ENCODE data around the gene PIK3CG.
"Not testable (repeated sequence)": the region's sequence is repeated elsewhere in the genome, so short reads cannot be mapped to it uniquely, and the experiment has no call there.

The PIK3CG gene

DNA sequence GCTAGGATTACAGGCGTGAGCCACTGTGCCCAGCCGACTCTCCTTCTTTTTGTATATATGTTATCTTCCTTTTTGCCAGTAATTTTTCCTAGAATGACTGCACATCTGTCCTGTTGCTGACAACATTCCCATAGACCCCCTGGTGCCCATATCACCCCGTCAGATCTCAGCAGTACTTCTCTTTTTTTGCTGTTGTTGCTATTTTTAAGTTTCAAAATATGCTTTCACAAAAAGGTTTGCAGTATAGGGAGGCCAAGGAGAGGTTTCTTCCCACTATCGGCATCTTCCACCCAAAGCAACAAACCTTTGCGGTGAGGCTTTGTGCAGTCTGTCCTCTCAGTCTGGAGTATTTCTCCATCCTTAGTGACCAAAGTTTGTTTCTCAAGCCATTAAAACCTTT is 23.1 kb downstream of the PIK3CG start:
- DNase-seq: no peak

DNA sequence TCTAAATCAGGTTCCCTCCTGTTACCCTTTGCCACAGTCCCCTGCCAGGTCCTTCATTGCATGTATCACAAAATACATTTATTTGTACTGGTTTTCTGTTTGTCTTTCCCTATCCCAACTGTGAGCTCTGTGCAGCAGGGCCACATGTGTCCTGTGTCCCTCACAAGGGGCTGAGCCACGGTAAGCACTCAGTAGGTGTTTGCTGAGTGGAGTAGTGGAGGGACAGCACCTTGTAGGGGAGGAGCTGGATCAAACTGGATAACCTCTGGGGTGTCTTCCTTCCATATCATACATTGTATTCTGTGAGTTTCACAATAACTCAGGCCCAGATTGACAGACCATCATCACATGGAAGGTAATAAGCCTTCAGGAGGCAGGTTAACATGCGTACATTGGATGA is 25.9 kb downstream of the PIK3CG start:
- DNase-seq: no peak

DNA sequence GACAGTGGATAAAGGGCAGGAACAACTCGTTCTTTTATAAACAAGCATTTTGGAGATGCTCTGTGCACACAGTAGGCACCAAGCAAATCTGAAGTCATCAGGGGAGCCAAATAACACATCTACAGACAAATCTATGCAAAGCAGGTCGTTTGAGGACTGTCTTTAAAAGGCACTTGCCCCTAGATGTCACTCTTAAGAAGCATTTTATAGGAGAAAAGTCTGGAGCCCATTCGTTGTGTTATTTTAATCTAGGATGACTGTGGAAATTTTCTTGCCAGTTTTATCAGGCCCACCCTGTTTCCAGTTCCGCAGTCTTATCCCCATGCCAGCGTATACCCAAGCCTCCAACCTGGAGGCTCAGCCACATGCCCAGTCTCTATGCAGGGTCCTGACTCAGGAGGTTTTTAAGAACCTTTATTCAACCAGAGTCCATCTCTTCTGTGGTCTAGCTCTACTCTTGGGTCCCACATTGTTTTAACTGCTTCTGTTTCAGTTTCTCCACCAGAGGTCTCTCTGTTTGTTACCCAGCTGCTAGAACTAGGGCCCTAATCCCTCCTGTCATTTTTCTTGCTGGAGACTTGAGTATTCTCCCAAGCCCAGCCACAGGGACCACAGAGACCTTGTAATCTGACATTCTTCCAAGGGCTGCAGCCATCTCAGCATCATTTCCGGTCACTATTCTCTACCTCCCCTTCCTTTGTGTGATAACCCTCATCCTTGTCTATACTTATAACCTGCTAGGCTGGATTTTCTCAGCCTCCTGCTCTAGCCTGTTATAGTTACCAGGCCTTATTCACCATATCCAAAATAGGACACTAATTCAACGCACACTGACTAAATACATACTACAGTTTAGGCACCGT is 26.7 kb downstream of the PIK3CG start:
- DNase-seq: no peak

- no peak for DNase-seq
Observed at GRCh38 chr7:106893591-106893990, 28.5 kb downstream of the PIK3CG start.

GRCh38 chr7:106895246-106895864 is 30.3 kb downstream of the PIK3CG start:
- peak; percentile 7 for DNase-seq

DNA sequence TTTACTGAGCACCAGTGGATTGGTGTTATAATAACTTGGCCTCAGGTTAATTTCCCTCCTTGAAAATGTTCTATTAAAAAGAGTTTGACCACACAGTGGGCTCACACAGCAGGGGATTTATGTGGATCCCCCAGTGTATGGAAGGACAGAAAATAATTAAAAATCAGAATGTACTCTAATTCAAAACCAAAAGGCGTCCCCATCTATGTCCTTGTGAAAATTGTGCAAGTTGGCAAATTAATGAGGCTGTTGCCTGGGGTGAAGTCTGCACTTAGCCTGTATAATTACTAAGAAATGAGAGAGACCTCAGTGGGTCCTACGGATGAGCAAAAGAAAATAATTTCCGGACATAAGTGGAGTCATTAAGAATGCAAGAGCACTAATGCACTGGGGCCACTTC is 31.1 kb downstream of the PIK3CG start:
- DNase-seq: no peak

DNA sequence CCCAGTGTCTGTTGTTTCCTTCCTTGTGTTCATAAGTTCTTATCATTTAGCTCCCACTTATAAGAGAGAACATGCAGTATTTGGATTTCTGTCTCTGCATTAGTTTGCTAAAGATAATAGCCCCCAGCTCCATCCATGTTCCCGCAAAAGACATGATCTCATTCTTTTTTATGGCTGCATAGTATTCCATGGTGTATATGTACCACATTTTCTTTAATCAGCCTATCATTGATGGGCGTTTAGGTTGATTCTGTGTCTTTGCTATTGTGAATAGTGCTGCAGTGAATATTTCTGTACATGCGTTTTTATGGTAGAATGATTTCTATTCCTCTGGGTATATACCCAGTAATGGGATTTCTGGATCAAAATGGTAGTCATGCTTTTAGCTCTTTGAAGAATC is 32.5 kb downstream of the PIK3CG start:
- DNase-seq: not testable (repeated sequence)

DNA sequence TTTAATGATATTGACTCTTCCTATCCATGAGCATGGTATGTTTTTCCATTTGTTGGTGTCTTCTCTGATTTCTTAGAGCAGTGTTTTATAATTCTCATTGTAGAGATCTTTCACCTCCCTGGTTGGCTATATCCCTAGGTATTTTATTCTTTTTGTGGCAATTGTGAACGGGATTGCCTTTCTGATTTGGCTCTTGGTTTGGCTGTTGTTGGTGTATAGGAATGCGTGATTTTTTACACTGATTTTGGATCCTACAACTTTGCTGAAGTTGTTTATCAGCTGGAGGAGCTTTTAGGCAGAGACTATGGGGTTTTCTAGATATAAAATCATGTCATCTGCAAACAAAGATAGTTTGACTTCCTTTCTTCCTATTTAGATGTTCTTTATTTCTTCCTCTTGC is 33.9 kb downstream of the PIK3CG start:
- DNase-seq: not testable (repeated sequence)

GRCh38 chr7:106901828-106902441 is 36.9 kb downstream of the PIK3CG start:
- DNase-seq: no peak

DNA sequence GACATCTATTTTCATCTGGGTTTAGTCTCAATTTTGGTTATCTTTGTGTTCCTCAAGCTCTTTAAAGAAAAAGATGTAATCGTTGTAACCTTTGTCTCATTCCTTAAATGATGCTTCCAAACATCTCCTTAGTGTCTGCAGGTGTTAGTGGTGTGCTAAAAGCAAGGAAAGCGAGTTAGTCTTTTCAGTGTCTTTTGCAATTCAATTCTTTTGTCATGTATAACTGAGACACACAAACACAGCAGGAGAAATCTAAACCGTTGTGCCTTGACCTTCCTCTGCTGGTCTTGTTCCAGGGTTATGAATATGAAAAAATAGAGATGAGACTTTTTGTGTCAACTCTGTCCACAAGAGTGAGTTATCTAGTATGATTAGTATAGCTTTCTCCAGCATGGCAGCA is 40.7 kb downstream of the PIK3CG start:
- no peak for DNase-seq

DNA sequence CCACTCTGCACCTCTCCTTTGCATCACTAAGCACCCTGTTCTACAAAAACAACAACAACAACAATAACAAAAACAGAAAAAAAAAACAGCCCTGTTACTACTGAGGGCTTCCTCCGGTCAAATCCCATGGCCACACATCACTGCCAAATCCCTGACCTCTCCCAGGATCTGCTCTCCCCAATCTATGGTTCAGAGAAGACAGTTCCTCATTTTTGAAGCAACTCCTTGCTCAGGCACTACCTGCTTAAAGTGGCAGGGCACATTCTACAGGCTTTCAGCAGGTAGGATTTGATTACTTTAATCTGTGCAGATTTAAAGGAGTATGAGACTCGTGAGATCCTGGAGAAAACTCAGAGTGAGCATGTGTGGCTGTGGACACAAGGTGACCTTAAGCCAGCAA is 46.9 kb downstream of the PIK3CG start:
- no peak for DNase-seq

DNA sequence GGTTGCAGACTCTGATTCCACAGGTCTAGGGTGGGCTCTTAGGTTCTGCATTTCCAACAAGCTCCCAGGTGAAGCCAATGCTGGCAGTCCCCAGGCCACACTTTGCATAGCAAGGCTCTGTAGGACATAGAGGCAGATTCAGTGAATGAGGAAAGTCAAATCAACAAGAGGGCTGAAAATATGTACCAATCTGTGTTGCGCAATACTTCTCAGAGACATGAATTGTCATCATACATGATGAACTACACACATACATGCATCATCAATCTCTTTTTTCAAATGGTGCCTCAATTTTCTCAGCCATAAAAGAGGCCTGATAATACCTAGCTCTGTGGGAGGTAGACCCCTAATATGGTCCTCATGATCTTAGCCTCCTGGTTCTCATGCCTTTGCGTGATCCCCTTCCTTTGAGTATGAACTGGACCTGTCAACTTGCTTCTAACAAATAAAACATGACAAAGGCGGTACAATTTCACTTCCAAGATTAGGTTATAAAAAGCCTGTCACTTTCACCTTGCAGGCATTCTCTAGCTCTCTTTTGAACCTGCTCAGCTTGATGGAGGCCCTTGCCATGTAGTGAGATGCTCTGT is 49.0 kb downstream of the PIK3CG start:
- DNase-seq: no peak

- no peak for DNase-seq
Observed at GRCh38 chr7:106915407-106915806, 50.3 kb downstream of the PIK3CG start.

DNA sequence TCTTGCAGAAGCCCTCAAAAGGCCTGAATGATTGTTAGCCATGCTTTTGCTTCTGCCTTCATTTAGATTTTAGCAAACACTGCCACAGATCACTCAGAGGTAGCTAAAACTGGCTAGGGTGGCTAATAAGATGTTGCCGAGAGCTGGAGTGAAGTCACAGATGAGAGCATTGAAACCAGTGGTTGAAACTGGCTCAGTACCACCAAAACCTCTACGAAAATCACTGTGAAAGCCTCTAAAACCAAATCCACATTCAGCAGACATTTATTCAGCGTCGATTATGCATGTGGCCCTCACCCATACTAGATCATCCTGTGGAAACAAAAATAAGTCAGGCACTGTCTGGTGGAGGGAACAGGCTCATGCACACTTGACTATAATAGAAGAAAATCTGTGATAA is 50.8 kb downstream of the PIK3CG start:
- DNase-seq: peak; percentile 10

DNA sequence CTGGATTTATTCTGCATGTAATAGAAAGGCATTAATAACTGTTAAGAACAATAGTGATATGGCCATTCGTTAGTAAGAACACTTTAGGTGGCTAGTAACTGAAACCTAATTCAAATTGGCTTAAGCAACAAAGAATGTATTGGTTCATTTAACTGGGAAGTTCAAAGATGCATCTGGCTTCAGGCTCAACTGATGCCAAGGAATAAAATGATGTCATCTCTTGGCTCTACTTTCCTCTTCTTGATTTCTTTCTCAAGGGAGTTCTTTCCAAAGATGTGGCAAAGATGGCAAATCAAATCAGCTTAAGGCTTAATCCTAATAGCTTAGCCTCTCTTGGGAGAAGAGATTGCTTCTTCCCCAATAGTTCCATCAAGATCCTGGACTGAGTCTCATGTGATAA is 51.6 kb downstream of the PIK3CG start:
- DNase-seq: no peak

GRCh38 chr7:106918991-106919390 is 53.9 kb downstream of the PIK3CG start:
- DNase-seq: no peak

DNA sequence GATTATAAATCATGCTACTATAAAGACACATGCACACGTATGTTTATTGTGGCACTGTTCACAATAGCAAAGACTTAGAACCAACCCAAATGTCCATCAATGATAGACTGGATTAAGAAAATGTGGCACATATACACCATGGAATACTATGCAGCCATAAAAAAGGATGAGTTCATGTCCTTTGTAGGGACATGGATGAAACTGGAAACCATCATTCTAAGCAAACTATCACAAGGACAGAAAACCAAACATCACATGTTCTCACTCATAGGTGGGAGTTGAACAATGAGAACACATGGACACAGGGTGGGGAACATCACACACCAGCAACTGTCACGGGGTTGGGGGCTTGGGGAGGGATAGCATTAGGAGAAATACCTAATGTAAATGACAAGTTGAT is 59.4 kb downstream of the PIK3CG start:
- not testable (repeated sequence) for DNase-seq

DNA sequence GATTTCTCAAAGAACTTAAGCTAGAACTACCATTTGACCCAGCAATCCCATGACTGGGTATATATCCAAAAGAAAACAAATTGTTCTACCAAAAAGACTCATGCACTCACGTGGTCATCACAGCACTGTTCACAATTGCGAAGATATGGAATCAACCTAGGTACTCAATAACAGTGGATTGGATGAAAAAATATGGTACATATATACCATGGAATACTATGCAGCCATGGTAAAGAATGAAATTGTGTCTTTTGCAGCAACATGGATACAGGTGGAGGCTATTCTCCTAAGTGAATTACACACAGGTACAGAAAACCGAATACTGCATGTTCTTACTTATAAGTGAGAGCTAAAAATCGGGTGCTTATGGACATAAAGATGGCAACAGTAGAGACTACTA is 61.8 kb downstream of the PIK3CG start:
- DNase-seq: no peak

GRCh38 chr7:106927536-106927935 is 62.5 kb downstream of the PIK3CG start:
- no peak for DNase-seq

- not testable (repeated sequence) for DNase-seq
Observed at GRCh38 chr7:106929616-106930015, 64.5 kb downstream of the PIK3CG start.

DNA sequence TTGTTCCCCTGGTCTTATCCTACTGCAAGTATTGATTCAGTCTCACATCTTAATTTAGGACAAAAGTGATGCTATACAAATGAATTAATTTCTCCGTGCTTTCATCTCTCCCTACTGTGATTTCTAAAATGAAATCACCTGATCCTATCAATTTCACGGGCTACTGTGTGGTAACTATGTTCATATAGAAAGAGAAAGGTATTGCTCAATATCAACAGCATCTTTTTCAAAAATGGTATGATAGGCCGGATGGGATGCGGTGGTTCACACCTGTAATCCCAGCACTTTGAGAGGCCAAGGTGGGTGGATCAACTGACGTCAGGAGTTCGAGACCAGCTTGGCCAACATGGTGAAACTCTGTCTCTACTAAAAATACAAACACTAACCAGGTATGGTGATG is 71.2 kb downstream of the PIK3CG start:
- DNase-seq: no peak

GRCh38 chr7:106938122-106938521 is 73.0 kb downstream of the PIK3CG start:
- not testable (repeated sequence) for DNase-seq

DNA sequence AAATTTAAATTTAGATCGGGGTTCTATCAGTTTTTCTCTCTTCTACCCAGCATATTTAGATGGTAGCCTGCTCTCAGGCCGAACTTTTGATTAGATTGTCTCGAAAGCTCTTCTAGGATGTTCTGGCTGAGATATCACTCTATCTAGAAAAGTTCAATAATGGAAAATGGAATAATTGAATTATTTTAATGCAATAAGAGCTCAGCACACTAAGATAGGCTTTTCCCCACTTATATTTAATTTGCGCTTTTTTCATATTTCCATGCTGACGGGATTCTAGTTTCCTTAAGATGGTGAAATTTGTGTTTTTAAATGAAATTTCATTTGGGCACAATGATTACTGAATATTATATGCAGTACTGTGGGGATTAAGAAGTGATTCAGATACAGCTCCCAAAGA is 73.7 kb downstream of the PIK3CG start:
- no peak for DNase-seq

Data from stimulated activated CD4-positive, alpha-beta T cell treated with anti-CD3 and anti-CD28 coated beads, Interleukin-1b, Interleukin-23, amount 100 ng/mL, for 48 hours (primary cell).